Chondrocyte (in vitro differentiated cells): Measurements from ENCODE around the gene TMEM19. TPM values are rescaled to one million over a fixed set of nuclear protein-coding genes. Genes with fewer than 3 reads are reported as not detected.
"Not testable (repeated sequence)": the region's sequence is repeated elsewhere in the genome, so short reads cannot be mapped to it uniquely, and the experiment has no call there.

Experiments
- DNase-seq: peaks from one replicate; pipeline ENCODE4 v3.0.0; 2021; ENCODE audit warnings: mixed read lengths, low spot score
- H3K27ac Mint-ChIP-seq: one replicate; pipeline ENCODE4 v1.8.0; 2021; ENCODE audit warnings: mild to moderate bottlenecking, moderate library complexity, mixed read lengths; ENCODE audit not compliant: unreplicated experiment
- H3K27me3 Mint-ChIP-seq: 2 replicates; pipeline ENCODE4 v1.8.0; 2021; ENCODE audit warnings: low read depth, mixed read lengths
- H3K36me3 Mint-ChIP-seq: 2 replicates; pipeline ENCODE4 v1.8.0; 2021; ENCODE audit warnings: low read depth, mixed read lengths
- H3K4me1 Mint-ChIP-seq: 2 replicates; pipeline ENCODE4 v1.8.0; 2021; ENCODE audit warnings: low read depth, mild to moderate bottlenecking, mixed read lengths
- H3K4me3 Mint-ChIP-seq: one replicate; pipeline ENCODE4 v1.8.0; 2021; ENCODE audit warnings: mild to moderate bottlenecking, moderate library complexity, mixed read lengths; ENCODE audit not compliant: unreplicated experiment
- H3K9me3 Mint-ChIP-seq: 2 replicates; pipeline ENCODE4 v1.8.0; 2021; ENCODE audit warnings: low read depth, mixed read lengths
- total RNA-seq: library from RNA; stranded (reverse); gene quantifications from 3 replicates; pipeline ENCODE4 v1.2.1, GENCODE V29; 2021
- TF ChIP-seq, protein P1 (sequence below): fragments of 200-600 bp; sonication (generic); IDR thresholded peaks from 2 replicates; pipeline ENCODE4 v1.5.0; 2021; ENCODE audit warnings: antibody characterized with exemption, mild to moderate bottlenecking, moderate library complexity

TMEM19 gene
- total RNA-seq, 1 donor from 2014 or later, result 27.5 TPM

DNA sequence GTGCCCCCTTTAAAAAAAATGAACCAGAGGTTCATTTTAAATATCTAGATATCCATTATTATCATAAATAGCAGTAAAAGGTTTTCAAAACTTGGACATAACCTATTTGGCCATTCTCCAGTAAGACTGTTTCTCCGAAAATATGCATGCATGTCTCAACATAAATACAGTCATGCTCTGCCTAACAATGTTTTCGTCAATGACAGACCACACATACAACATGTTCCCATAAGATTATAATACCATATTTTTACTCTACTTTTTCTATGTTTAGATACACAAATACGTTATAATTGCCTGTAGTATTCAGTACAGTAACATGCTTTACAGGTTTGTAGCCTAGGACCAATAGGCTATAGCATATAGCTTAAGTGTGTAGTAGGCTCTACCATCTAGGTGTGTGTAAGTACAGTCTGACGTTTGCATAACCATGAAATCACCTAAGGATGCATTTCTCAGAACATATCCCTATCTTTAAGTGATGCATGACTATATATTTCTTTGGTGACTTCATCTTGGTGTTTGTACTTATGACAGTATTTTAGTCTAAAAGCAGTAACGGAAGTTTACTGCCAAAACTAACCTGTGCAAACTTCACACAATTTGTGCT lies 3.2 kb downstream of the TMEM19 start:
- no peak for DNase-seq
- Mint-ChIP-seq H3K27ac (no peak overlapping the region), H3K27me3 (no peaks in the 10 kb centered on the region), H3K36me3 (peaks cover 2% of the 10 kb centered on the region), H3K4me3 (no peak overlapping the region), H3K4me1 (peaks cover 26% of the 10 kb centered on the region), H3K9me3 (no peaks in the 10 kb centered on the region)
- TF ChIP-seq, protein P1, sequence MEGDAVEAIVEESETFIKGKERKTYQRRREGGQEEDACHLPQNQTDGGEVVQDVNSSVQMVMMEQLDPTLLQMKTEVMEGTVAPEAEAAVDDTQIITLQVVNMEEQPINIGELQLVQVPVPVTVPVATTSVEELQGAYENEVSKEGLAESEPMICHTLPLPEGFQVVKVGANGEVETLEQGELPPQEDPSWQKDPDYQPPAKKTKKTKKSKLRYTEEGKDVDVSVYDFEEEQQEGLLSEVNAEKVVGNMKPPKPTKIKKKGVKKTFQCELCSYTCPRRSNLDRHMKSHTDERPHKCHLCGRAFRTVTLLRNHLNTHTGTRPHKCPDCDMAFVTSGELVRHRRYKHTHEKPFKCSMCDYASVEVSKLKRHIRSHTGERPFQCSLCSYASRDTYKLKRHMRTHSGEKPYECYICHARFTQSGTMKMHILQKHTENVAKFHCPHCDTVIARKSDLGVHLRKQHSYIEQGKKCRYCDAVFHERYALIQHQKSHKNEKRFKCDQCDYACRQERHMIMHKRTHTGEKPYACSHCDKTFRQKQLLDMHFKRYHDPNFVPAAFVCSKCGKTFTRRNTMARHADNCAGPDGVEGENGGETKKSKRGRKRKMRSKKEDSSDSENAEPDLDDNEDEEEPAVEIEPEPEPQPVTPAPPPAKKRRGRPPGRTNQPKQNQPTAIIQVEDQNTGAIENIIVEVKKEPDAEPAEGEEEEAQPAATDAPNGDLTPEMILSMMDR, result no peak

DNA sequence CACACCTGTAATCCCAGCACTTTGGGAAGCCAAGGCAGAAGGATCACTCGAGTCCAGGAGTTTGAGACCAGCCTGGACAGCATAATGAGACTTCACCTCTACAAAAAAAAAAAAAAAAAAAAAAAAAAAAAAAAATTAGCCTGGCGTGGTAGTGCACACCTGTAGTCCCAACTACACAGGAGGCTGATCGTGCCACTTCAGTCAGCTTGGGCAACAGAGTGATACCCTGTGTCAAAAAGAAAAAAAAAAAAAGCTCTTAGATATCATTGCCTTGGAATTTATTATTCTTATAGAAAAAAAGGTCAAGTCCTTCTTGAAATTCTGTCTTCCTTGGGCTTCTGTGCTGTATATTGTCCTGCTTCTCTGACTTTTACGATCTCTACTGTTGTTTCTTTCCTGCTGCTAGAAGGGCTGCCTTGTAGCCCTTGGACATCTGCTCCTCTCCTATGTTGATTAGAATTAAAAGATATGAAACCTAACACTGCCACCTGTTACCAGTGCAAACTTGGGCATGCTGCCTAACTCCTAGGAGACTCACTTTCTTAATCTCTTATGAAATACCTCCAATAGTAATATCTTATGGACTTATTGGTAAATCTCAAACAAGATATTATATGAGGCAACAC lies 5.7 kb downstream of the TMEM19 start:
- Mint-ChIP-seq H3K4me3 (no peak overlapping the region), H3K9me3 (no peaks in the 10 kb centered on the region), H3K36me3 (peaks cover 5% of the 10 kb centered on the region), H3K4me1 (peaks cover 23% of the 10 kb centered on the region), H3K27ac (no peak overlapping the region), H3K27me3 (no peaks in the 10 kb centered on the region)
- TF ChIP-seq, protein P1, result no peak
- no peak for DNase-seq

DNA sequence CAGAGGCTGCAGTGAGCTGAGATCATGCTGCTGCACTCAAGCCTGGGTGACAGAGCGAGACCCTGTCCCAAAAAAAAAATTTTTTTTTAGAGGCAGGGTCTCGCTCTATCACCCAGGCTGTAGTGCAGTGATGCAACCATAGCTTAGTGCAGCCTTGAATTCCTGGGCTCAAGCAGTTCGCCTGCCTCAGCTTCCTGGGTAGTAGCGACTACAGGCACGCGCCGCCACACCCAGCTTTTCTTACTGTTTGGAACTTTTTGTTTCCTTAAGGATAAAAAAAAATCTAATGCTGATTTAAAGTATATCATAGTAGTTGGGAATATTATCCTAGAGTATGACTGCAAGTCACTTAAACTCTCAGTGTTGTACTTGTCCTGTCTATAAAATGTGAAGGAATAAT lies 7.2 kb downstream of the TMEM19 start:
- H3K27me3 Mint-ChIP-seq, result no peaks in the 10 kb centered on the region
- no peak for DNase-seq
- peaks cover 10% of the 10 kb centered on the region for H3K36me3 Mint-ChIP-seq
- no peak overlapping the region for H3K4me3 Mint-ChIP-seq
- H3K27ac Mint-ChIP-seq, result no peak overlapping the region
- TF ChIP-seq, protein P1, result no peak
- no peaks in the 10 kb centered on the region for H3K9me3 Mint-ChIP-seq
- peaks cover 12% of the 10 kb centered on the region for H3K4me1 Mint-ChIP-seq

DNA sequence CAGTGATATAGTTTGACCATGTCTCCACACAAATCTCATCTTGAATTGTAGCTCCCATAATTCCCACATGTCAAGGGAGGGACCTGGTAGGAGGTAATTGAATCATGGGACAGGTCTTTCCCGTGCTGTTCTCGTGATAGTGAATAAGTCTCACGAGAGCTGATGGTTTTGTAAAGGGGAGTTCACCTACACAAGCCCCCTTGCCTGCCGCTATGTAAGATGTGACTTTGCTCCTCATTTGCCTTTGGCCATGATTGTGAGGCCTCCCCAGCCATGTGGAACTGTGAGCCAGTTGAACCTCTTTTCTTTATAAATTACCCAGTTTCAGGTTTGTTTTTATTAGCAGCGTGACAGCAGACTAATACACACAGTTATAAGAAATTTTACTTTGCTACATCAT lies 7.8 kb downstream of the TMEM19 start:
- H3K27me3 Mint-ChIP-seq, H3K9me3 Mint-ChIP-seq, H3K4me1 Mint-ChIP-seq, H3K4me3 Mint-ChIP-seq, H3K27ac Mint-ChIP-seq, DNase-seq: not testable (repeated sequence)
- peaks cover 10% of the 10 kb centered on the region for H3K36me3 Mint-ChIP-seq

DNA sequence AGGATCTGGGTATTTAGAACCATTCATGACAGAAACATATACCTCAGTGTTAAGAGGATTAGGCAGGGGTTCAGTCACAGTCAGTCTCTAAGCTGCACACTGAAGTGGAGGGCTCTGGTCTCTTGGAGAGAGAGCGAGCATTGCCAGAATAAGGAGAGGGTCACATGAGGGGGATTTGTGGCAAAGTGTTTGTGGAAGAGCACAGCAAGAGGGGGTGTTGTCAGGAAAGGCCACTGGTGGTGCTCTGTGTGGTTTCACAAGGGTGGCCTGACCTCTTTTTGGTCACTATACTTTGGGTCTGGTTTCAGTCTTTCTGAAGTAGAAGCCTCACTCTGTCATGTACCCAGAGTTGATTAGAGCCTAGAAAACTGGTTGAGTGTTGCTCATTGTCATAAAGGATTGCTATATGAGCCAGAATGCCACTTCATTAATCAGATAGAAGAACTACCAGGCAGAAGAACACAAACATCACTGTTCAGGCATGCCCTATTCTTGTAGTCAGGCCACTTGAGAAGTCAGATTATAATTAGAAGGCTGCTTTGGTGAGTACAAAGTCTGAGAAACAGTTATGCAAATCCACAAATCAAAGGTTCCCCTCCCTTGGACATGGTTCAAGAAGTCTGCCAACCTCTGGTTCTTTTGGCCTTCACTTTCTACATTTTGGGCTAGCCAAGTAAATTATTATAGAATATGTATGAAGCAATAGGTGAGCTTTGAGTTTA lies 8.4 kb downstream of the TMEM19 start:
- no peaks in the 10 kb centered on the region for H3K27me3 Mint-ChIP-seq
- TF ChIP-seq, protein P1, result no peak
- no peak overlapping the region for H3K4me3 Mint-ChIP-seq
- H3K27ac Mint-ChIP-seq, result no peak overlapping the region
- H3K4me1 Mint-ChIP-seq, result peaks cover 3% of the 10 kb centered on the region
- H3K9me3 Mint-ChIP-seq, result no peaks in the 10 kb centered on the region
- H3K36me3 Mint-ChIP-seq, result peaks cover 15% of the 10 kb centered on the region
- DNase-seq, result no peak
